T follicular helper cell (primary cell): ENCODE measurements around the gene IFIT5.
"Not testable (repeated sequence)": the region's sequence is repeated elsewhere in the genome, so short reads cannot be mapped to it uniquely, and the experiment has no call there.

Experiments
- DNase-seq: peaks from one replicate; pipeline ENCODE4 v3.0.0-alpha.2; 2020; ENCODE audit warnings: low read depth

The IFIT5 gene

GRCh38 chr10:89392974-89393373 lies 21.4 kb upstream of the IFIT5 start:
- no peak for DNase-seq

GRCh38 chr10:89393898-89394297 lies 20.5 kb upstream of the IFIT5 start:
- no peak for DNase-seq

- no peak for DNase-seq
These were observed 19.2 kb upstream of the IFIT5 start for GRCh38 chr10:89395141-89395540.

- DNase-seq, result no peak
These were observed 16.2 kb upstream of the IFIT5 start for GRCh38 chr10:89398003-89398749.

- no peak for DNase-seq
These were observed 14.4 kb upstream of the IFIT5 start for GRCh38 chr10:89399956-89400355.

- DNase-seq, result no peak
These were observed 11.3 kb upstream of the IFIT5 start for GRCh38 chr10:89403043-89403442.

GRCh38 chr10:89404104-89405047 lies 10.0 kb upstream of the IFIT5 start:
- no peak for DNase-seq

GRCh38 chr10:89406178-89406577 lies 8.2 kb upstream of the IFIT5 start:
- DNase-seq, result not testable (repeated sequence)

GRCh38 chr10:89407792-89408191 lies 6.6 kb upstream of the IFIT5 start:
- DNase-seq, result not testable (repeated sequence)

- DNase-seq, result not testable (repeated sequence)
These were observed 5.1 kb upstream of the IFIT5 start for GRCh38 chr10:89409282-89409681.

GRCh38 chr10:89410551-89410950 lies 3.8 kb upstream of the IFIT5 start:
- DNase-seq, result not testable (repeated sequence)

GRCh38 chr10:89411135-89411534 lies 3.2 kb upstream of the IFIT5 start:
- DNase-seq, result not testable (repeated sequence)

- DNase-seq, result peak; percentile 5
These were observed 2.1 kb upstream of the IFIT5 start for GRCh38 chr10:89412276-89412675.

GRCh38 chr10:89413398-89413912 lies 913 bp upstream of the IFIT5 start:
- DNase-seq, result no peak

- DNase-seq, result peak; percentile 29
These were observed 782 bp downstream of the IFIT5 start for GRCh38 chr10:89414879-89415821.

GRCh38 chr10:89416465-89416864 lies 2.1 kb downstream of the IFIT5 start:
- no peak for DNase-seq

GRCh38 chr10:89419548-89419947 lies 5.2 kb downstream of the IFIT5 start:
- peak; percentile 18 for DNase-seq

- no peak for DNase-seq
These were observed 6.7 kb downstream of the IFIT5 start for GRCh38 chr10:89421018-89421476.

GRCh38 chr10:89425000-89425399 lies 10.6 kb downstream of the IFIT5 start:
- no peak for DNase-seq

GRCh38 chr10:89426230-89426868 lies 12.0 kb downstream of the IFIT5 start:
- DNase-seq, result no peak

GRCh38 chr10:89427629-89428028 lies 13.3 kb downstream of the IFIT5 start:
- DNase-seq, result no peak
